Kidney epithelial cell (primary cell): ENCODE measurements around the gene SYP. TPM values are rescaled to one million over a fixed set of nuclear protein-coding genes. Genes with fewer than 3 reads are reported as not detected.
A peak's percentile ranks its signal among the peaks of the same experiment; 100 is the strongest.

Source experiments
- DNase-seq: peaks from one replicate; pipeline ENCODE4 v3.0.0-alpha.2; 2010; ENCODE audit warnings: low read depth
- H3K27me3 ChIP-seq: 2 replicates; pipeline ENCODE4 v1.6.0; 2011; ENCODE audit warnings: low read length; ENCODE audit not compliant: control insufficient read depth, insufficient read depth
- H3K36me3 ChIP-seq: 2 replicates; pipeline ENCODE4 v1.5.1; 2011; ENCODE audit warnings: low read length; ENCODE audit not compliant: control insufficient read depth, insufficient read depth
- H3K4me3 ChIP-seq: 2 replicates; pipeline ENCODE4 v1.5.1; 2011; ENCODE audit warnings: low read depth, mild to moderate bottlenecking, control low read depth, low read length
- total RNA-seq: library from RNA; depleted of rRNA; stranded (reverse); fragments of >200 nt; gene quantifications from 2 replicates; pipeline ENCODE4 v1.2.3, GENCODE V29; 2015
- TF ChIP-seq, protein P1 (sequence below): IDR thresholded peaks from 2 replicates; pipeline ENCODE4 v1.5.1; 2011; ENCODE audit warnings: mild to moderate bottlenecking, moderate library complexity, low read length, control low read depth, inconsistent platforms; ENCODE audit not compliant: insufficient read depth, poor library complexity, severe bottlenecking

Gene SYP
- total RNA-seq: 0.27 and 1.0 TPM in 2 replicates

DNA sequence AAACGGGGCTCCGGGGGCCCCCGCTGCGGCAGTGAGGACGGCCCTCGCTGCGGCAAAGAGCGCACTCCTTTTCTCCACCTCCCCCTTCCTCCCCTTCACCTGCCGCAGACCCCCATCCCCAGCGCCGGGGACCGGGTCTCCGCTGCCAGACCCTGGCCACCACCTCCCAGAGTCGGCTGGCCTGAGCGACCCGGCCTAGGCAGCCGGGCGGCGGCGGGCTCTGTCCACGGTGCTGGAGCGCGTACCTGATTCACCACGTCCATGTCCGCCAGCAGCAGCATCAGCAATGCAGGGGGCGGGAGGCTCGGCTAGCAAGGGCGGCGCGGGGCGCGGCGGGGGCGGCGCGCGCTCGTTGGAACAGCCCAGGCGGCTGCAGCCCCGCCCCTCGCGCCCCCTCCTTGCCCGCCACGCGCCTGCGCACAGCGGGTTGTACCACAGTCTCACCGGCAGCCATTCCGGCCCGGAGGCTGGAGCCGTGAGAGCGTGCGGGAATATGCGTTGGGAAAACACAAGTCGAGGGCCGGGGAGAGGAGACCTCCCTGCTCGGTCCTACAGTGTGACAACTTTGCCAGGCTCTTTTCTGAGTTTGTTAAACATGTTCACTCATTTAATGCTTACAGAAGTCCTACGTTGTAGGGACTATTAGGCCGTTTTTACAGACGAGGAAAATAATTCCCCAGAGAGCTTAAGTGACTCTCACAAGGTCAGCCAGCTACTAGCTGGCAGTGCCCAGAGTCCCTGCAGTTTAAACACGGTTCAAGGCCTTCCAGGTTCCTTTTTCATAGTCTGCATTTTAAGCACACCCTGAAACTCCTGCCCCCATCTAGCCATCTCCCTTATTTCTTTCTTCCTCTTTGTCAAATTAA is at the start of gene SYP:
SYP (minus strand) TSS at position 288 of the 866 bp plus-strand sequence; CDS start at position 281, 7 bp downstream.
- TF ChIP-seq, protein P1, sequence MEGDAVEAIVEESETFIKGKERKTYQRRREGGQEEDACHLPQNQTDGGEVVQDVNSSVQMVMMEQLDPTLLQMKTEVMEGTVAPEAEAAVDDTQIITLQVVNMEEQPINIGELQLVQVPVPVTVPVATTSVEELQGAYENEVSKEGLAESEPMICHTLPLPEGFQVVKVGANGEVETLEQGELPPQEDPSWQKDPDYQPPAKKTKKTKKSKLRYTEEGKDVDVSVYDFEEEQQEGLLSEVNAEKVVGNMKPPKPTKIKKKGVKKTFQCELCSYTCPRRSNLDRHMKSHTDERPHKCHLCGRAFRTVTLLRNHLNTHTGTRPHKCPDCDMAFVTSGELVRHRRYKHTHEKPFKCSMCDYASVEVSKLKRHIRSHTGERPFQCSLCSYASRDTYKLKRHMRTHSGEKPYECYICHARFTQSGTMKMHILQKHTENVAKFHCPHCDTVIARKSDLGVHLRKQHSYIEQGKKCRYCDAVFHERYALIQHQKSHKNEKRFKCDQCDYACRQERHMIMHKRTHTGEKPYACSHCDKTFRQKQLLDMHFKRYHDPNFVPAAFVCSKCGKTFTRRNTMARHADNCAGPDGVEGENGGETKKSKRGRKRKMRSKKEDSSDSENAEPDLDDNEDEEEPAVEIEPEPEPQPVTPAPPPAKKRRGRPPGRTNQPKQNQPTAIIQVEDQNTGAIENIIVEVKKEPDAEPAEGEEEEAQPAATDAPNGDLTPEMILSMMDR: no peak
- peak; percentile 41 for DNase-seq
- H3K36me3 ChIP-seq: no peaks in the 10 kb centered on the region
- H3K4me3 ChIP-seq: peak within 1 kb of the TSS; percentile 15
- peaks cover 5% of the 10 kb centered on the region for H3K27me3 ChIP-seq

DNA sequence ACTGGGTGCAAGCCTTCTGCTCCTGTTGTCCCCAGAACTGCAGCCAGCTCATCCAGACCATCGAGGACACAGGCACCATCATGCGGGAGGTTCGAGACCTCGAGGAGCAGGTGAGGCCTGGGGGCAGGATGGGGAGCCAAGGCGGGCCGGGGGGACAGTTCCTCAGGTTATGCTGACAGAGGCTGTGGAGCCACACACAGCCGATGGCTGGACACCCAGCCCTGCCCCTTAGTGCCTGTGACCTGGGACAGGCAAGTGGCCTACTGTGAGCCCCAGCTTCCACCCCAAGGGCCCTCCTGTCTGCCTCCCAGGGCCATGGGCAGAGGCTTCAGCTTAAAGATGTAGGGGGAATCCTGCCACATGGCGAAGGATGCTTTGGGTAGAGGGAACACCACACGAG is 49.6 kb upstream of the SYP start:
- TF ChIP-seq, protein P1: no peak
- DNase-seq: no peak
- H3K36me3 ChIP-seq: no peaks in the 10 kb centered on the region

DNA sequence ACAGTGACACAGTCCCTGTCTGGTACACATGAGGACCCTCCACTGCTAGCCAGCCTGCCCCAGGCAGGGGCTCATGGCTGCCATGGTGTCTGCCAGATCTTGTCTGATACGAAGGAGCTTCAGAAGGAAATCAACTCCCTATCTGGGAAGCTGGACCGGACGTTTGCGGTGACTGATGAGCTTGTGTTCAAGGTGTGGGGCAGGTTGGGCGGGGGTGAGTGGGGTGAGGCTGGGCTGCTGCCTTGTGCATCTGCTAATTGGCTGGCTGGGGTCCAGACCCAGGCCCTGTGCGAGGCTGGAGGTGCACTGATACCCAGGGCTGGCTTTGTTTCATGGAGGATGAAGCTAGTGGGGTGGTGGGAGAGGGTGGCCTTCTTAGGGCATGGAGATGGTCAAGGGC is 49.1 kb upstream of the SYP start:
- DNase-seq: no peak
- TF ChIP-seq, protein P1: no peak
- no peaks in the 10 kb centered on the region for H3K36me3 ChIP-seq
- no peaks in the 10 kb centered on the region for H3K27me3 ChIP-seq
- H3K4me3 ChIP-seq: no peak overlapping the region

More for the DNA sequence above, 49.6 kb upstream of the SYP start:
- no peak overlapping the region for H3K4me3 ChIP-seq
- H3K27me3 ChIP-seq: no peaks in the 10 kb centered on the region

DNA sequence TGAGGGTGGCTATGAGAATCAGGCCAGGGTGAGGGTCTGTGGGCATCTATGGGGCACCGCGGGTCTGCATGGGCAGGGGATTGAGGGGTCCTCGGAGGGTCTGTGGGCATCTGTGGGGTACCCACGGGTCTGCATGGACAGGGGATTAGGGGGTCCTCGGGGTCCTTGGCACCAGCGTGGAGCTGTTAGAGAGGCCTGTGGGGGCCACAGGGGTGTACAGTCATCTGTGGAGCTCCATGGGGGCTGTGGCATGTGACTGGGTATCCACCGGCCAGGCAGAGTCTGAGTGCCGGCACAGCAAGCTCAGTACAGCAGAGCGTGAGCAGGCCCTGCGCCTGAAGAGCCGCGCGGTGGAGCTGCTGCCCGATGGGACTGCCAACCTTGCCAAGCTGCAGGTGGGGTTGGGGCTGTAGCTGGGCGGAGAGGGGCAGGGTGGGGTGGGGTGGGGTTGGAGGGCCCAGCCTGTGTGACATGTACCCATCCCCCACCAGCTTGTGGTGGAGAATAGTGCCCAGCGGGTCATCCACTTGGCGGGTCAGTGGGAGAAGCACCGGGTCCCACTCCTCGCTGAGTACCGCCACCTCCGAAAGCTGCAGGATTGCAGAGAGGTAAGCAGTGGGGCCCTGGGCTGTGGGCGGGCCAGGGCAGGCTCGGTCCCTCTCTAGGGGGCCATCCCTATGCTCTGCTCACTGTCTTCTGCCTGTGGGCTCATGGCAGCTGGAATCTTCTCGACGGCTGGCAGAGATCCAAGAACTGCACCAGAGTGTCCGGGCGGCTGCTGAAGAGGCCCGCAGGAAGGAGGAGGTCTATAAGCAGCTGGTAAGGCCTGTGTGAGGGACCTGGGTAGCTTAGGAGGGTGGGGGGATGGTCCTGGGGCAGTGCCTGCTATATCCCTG is 48.2 kb upstream of the SYP start:
- DNase-seq: no peak
- TF ChIP-seq, protein P1: no peak

DNA sequence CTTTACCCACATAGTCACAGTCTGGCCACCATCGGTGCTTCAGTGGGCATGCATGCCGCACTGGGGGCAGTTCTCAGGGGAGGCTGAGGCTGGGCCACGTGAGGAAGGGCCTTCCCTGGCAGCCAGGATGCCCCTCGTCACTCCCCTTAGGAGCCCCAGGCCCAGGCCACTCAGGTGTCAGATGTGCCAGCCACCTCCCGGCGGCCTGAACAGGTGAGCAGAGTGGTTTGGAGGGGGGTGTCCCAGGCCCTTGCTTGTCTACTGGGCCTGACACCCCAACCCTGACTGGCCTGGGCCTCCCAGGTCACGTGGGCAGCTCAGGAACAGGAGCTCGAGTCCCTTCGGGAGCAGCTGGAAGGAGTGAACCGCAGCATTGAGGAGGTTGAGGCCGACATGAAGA is 47.4 kb upstream of the SYP start:
- no peaks in the 10 kb centered on the region for H3K27me3 ChIP-seq
- H3K36me3 ChIP-seq: no peaks in the 10 kb centered on the region
- no peak overlapping the region for H3K4me3 ChIP-seq
- DNase-seq: no peak
- TF ChIP-seq, protein P1: no peak

More for the DNA sequence above, 48.2 kb upstream of the SYP start:
- Histone ChIP-seq H3K4me3 (no peak overlapping the region), H3K36me3 (no peaks in the 10 kb centered on the region), H3K27me3 (no peaks in the 10 kb centered on the region)
